WTC11 (cell line): ENCODE data around the gene IFNLR1. TPM values are rescaled to one million over a fixed set of nuclear protein-coding genes. Genes with fewer than 3 reads are reported as not detected.

Source experiments
- ATAC-seq: fragments of 200-7000 bp; cut with Tn5 transposase; 2 replicates; pipeline ENCODE4 v1.10.0; 2021; ENCODE audit warnings: mild to moderate bottlenecking, moderate library complexity
- CTCF ChIA-PET: fragments of 300-600 bp; sonication (Branson Sonifier 250); formaldehyde crosslinking; loops from one replicate; lab custom pipeline; 2021; ENCODE audit warnings: antibody characterized with exemption; lab: Charles Lee
- POLR2A ChIA-PET: fragments of 350-600 bp; sonication (Branson Sonifier 250); formaldehyde crosslinking; loops from one replicate; lab custom pipeline; 2021; ENCODE audit warnings: antibody characterized with exemption; lab: Charles Lee
- DNase-seq: peaks from one replicate; pipeline ENCODE4 v3.0.0; 2021; ENCODE audit warnings: low spot score
- H3K27ac Mint-ChIP-seq: 2 replicates; pipeline ENCODE4 v1.8.0; 2021; ENCODE audit warnings: mixed read lengths
- H3K27me3 Mint-ChIP-seq: 2 replicates; pipeline ENCODE4 v1.8.0; 2021; ENCODE audit warnings: low read depth, mild to moderate bottlenecking, moderate library complexity, mixed read lengths
- H3K36me3 Mint-ChIP-seq: 2 replicates; pipeline ENCODE4 v1.8.0; 2021; ENCODE audit warnings: mixed read lengths
- H3K4me1 Mint-ChIP-seq: 2 replicates; pipeline ENCODE4 v1.8.0; 2022; ENCODE audit warnings: mixed read lengths
- H3K4me3 Mint-ChIP-seq: 2 replicates; pipeline ENCODE4 v1.8.0; 2021; ENCODE audit warnings: mild to moderate bottlenecking, moderate library complexity, mixed read lengths
- H3K9me3 Mint-ChIP-seq: 2 replicates; pipeline ENCODE4 v1.8.0; 2021; ENCODE audit warnings: mixed read lengths
- AR ChIP-seq: fragments of 250-450 bp; sonication (Bioruptor Pico); IDR thresholded peaks from 2 replicates; pipeline ENCODE4 v1.9.0; 2021; ENCODE audit warnings: mild to moderate bottlenecking
- E2F5 ChIP-seq: sonication (generic); formaldehyde crosslinking; IDR thresholded peaks from 2 replicates; pipeline ENCODE4 v1.8.1; 2022; ENCODE audit warnings: mild to moderate bottlenecking, moderate library complexity, missing genetic modification reagents
- EMX1 ChIP-seq: fragments of 250-450 bp; sonication (Bioruptor Pico); IDR thresholded peaks from 2 replicates; pipeline ENCODE4 v1.8.0; 2021; ENCODE audit warnings: mild to moderate bottlenecking
- ERG ChIP-seq: fragments of 250-450 bp; sonication (Bioruptor Pico); IDR thresholded peaks from 2 replicates; pipeline ENCODE4 v1.8.0; 2021; ENCODE audit warnings: mild to moderate bottlenecking
- FOXJ3 ChIP-seq: sonication (generic); formaldehyde crosslinking; IDR thresholded peaks from 2 replicates; pipeline ENCODE4 v1.9.0; 2021; ENCODE audit warnings: missing genetic modification reagents, mild to moderate bottlenecking, borderline replicate concordance
- IRF2 ChIP-seq: sonication (generic); formaldehyde crosslinking; IDR thresholded peaks from 2 replicates; pipeline ENCODE4 v1.8.0; 2022; ENCODE audit warnings: low read depth, missing genetic modification reagents, borderline replicate concordance
- KAT7 ChIP-seq: sonication (generic); formaldehyde crosslinking; IDR thresholded peaks from 2 replicates; pipeline ENCODE4 v1.8.1; 2023; ENCODE audit warnings: missing genetic modification reagents, mild to moderate bottlenecking, borderline replicate concordance
- MLX ChIP-seq: sonication (generic); formaldehyde crosslinking; IDR thresholded peaks from 2 replicates; pipeline ENCODE4 v1.8.1; 2023; ENCODE audit warnings: mild to moderate bottlenecking, missing genetic modification reagents, moderate library complexity
- NFATC4 ChIP-seq: fragments of 250-450 bp; sonication (Bioruptor Pico); IDR thresholded peaks from 2 replicates; pipeline ENCODE4 v1.9.0; 2021; ENCODE audit warnings: mild to moderate bottlenecking
- SMAD3 ChIP-seq: sonication (generic); formaldehyde crosslinking; IDR thresholded peaks from 2 replicates; pipeline ENCODE4 v1.8.0; 2022; ENCODE audit warnings: missing genetic modification reagents, mild to moderate bottlenecking, borderline replicate concordance
- TEAD1 ChIP-seq: sonication (generic); formaldehyde crosslinking; IDR thresholded peaks from 2 replicates; pipeline ENCODE4 v1.8.0; 2022; ENCODE audit warnings: mild to moderate bottlenecking, missing genetic modification reagents
- ZMAT4 ChIP-seq: fragments of 250-450 bp; sonication (Bioruptor Pico); IDR thresholded peaks from 2 replicates; pipeline ENCODE4 v1.9.0; 2021; ENCODE audit warnings: mild to moderate bottlenecking
- ZNF416 ChIP-seq: fragments of 250-450 bp; sonication (Bioruptor Pico); IDR thresholded peaks from 2 replicates; pipeline ENCODE4 v1.9.0; 2021; ENCODE audit warnings: mild to moderate bottlenecking, inconsistent platforms
- ZNF423 ChIP-seq: fragments of 250-450 bp; sonication (Bioruptor Pico); IDR thresholded peaks from 2 replicates; pipeline ENCODE4 v2.1.2; 2022; ENCODE audit warnings: mild to moderate bottlenecking, moderate library complexity
- ZSCAN18 ChIP-seq: fragments of 250-450 bp; sonication (Bioruptor Pico); IDR thresholded peaks from 2 replicates; pipeline ENCODE4 v2.1.2; 2022; ENCODE audit warnings: mild to moderate bottlenecking, moderate library complexity
- total RNA-seq: library from RNA; stranded (reverse); gene quantifications from 3 replicates; pipeline ENCODE4 v1.2.3, GENCODE V29; 2021
- TF ChIP-seq, protein P1 (sequence below): sonication (generic); formaldehyde crosslinking; conservative IDR thresholded peaks from 2 replicates; pipeline ENCODE4 v1.8.1; 2023; ENCODE audit warnings: mild to moderate bottlenecking, low read depth, missing genetic modification reagents, moderate library complexity
- TF ChIP-seq, protein P2 (sequence below): sonication (generic); formaldehyde crosslinking; IDR thresholded peaks from 2 replicates; pipeline ENCODE4 v1.8.1; 2022; ENCODE audit warnings: low read depth, mild to moderate bottlenecking, moderate library complexity, missing genetic modification reagents, borderline replicate concordance
- TF ChIP-seq, protein P3 (sequence below): sonication (generic); formaldehyde crosslinking; IDR thresholded peaks from 2 replicates; pipeline ENCODE4 v1.8.0; 2023; ENCODE audit warnings: missing genetic modification reagents

The IFNLR1 gene
- total RNA-seq, 1 experiment from 2014 or later, result 6.6 TPM

DNA sequence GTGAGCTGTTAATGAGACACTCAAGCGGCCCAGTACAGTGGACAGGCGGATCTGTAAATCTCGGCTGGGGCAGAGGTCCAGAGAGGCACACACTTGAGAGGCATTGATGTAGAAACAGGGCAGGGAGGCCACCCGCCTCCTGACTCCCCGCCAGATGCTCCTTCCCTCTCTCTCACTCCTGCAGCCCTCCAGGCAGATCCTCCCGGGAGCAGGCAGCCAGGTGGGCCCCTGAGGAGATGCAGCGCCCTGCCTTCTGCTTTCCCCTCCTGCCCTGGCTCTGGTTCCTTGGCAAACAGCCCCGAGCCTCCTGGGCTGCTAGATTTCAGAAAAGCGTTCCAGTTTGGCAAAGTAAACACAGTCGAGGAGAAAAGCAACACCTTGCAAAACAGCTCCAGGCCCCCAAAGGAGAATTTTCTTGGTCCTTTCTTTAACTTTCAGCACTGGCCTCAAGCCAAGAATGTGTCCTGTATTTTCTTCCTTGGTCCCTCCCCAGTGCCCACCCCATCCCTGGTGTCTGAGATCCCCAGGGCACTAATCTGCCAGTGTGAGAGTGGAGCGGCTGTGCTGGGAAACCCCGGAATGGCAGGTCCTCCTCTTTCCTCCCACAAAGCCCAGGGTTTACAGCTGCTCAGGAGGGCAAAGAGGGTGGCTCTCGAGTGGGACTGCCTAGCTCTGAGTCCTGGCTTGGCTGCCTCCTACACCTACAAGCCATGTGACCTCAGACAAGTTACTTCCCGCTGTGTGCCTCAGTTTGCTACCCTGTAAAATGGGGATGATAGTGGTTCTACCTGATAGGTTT, 29.4 kb upstream of the IFNLR1 start:
- Mint-ChIP-seq H3K27ac (no peak overlapping the region), H3K27me3 (no peaks in the 10 kb centered on the region), H3K4me1 (peaks cover 10% of the 10 kb centered on the region), H3K9me3 (peaks cover 6% of the 10 kb centered on the region; the same call in 1 of the 2 replicates), H3K4me3 (no peak overlapping the region)
- DNase-seq (no peak), ATAC-seq (peak; percentile 67)
- CTCF ChIA-PET, result interaction anchor here (1.8 kb wide), 1 partner anchor 176 kb away, joined by 8 read pairs; no protein-coding TSS in a partner anchor
- TF ChIP-seq ZSCAN18 (CRISPR knock-in tag) (no peak), IRF2 (CRISPR knock-in tag) (no peak), AR (CRISPR knock-in tag) (no peak), EMX1 (no peak), TEAD1 (no peak), KAT7 (CRISPR knock-in tag) (no peak), MLX (CRISPR knock-in tag) (no peak), SMAD3 (CRISPR knock-in tag) (no peak), ZNF416 (CRISPR knock-in tag) (no peak), ZMAT4 (CRISPR knock-in tag) (no peak), ZNF423 (CRISPR knock-in tag) (no peak), FOXJ3 (CRISPR knock-in tag) (no peak), NFATC4 (CRISPR knock-in tag) (no peak), E2F5 (CRISPR knock-in tag) (no peak), ERG (CRISPR knock-in tag) (no peak)
- TF ChIP-seq, protein P1, sequence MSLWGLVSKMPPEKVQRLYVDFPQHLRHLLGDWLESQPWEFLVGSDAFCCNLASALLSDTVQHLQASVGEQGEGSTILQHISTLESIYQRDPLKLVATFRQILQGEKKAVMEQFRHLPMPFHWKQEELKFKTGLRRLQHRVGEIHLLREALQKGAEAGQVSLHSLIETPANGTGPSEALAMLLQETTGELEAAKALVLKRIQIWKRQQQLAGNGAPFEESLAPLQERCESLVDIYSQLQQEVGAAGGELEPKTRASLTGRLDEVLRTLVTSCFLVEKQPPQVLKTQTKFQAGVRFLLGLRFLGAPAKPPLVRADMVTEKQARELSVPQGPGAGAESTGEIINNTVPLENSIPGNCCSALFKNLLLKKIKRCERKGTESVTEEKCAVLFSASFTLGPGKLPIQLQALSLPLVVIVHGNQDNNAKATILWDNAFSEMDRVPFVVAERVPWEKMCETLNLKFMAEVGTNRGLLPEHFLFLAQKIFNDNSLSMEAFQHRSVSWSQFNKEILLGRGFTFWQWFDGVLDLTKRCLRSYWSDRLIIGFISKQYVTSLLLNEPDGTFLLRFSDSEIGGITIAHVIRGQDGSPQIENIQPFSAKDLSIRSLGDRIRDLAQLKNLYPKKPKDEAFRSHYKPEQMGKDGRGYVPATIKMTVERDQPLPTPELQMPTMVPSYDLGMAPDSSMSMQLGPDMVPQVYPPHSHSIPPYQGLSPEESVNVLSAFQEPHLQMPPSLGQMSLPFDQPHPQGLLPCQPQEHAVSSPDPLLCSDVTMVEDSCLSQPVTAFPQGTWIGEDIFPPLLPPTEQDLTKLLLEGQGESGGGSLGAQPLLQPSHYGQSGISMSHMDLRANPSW (CRISPR knock-in tag), result no peak
- TF ChIP-seq, protein P2, sequence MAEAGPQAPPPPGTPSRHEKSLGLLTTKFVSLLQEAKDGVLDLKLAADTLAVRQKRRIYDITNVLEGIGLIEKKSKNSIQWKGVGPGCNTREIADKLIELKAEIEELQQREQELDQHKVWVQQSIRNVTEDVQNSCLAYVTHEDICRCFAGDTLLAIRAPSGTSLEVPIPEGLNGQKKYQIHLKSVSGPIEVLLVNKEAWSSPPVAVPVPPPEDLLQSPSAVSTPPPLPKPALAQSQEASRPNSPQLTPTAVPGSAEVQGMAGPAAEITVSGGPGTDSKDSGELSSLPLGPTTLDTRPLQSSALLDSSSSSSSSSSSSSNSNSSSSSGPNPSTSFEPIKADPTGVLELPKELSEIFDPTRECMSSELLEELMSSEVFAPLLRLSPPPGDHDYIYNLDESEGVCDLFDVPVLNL (CRISPR knock-in tag), result no peak
- TF ChIP-seq, protein P3, sequence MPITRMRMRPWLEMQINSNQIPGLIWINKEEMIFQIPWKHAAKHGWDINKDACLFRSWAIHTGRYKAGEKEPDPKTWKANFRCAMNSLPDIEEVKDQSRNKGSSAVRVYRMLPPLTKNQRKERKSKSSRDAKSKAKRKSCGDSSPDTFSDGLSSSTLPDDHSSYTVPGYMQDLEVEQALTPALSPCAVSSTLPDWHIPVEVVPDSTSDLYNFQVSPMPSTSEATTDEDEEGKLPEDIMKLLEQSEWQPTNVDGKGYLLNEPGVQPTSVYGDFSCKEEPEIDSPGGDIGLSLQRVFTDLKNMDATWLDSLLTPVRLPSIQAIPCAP, result no peak
- TF ChIP-seq, all 79 proteins: peak for 0
- H3K36me3 Mint-ChIP-seq, result no peaks in the 10 kb centered on the region
- POLR2A ChIA-PET, result no interaction called here
